Kidney epithelial cell (primary cell): Measurements from ENCODE around the gene MTR. TPM values are rescaled to one million over a fixed set of nuclear protein-coding genes. Genes with fewer than 3 reads are reported as not detected.

Experiments
- DNase-seq: peaks from one replicate; pipeline ENCODE4 v3.0.0-alpha.2; 2010; ENCODE audit warnings: low read depth
- H3K27me3 ChIP-seq: 2 replicates; pipeline ENCODE4 v1.6.0; 2011; ENCODE audit warnings: low read length; ENCODE audit not compliant: control insufficient read depth, insufficient read depth
- H3K36me3 ChIP-seq: 2 replicates; pipeline ENCODE4 v1.5.1; 2011; ENCODE audit warnings: low read length; ENCODE audit not compliant: control insufficient read depth, insufficient read depth
- H3K4me3 ChIP-seq: 2 replicates; pipeline ENCODE4 v1.5.1; 2011; ENCODE audit warnings: low read depth, mild to moderate bottlenecking, control low read depth, low read length
- CTCF ChIP-seq: IDR thresholded peaks from 2 replicates; pipeline ENCODE4 v1.5.1; 2011; ENCODE audit warnings: mild to moderate bottlenecking, moderate library complexity, low read length, control low read depth, inconsistent platforms; ENCODE audit not compliant: insufficient read depth, poor library complexity, severe bottlenecking
- total RNA-seq: library from RNA; depleted of rRNA; stranded (reverse); fragments of >200 nt; gene quantifications from 2 replicates; pipeline ENCODE4 v1.2.3, GENCODE V29; 2015

Gene MTR
- total RNA-seq, 1 donor from 2014 or later, result 23.3 TPM

- TF ChIP-seq CTCF, result no peak
- DNase-seq, result no peak
- H3K36me3 ChIP-seq, result no peaks in the 10 kb centered on the region
Observed at GRCh38 chr1:236808564-236809130, 13.6 kb downstream of the MTR start.

GRCh38 chr1:236809148-236809547 is 14.1 kb downstream of the MTR start:
- no peaks in the 10 kb centered on the region for H3K36me3 ChIP-seq
- TF ChIP-seq CTCF, result no peak
- no peaks in the 10 kb centered on the region for H3K27me3 ChIP-seq
- H3K4me3 ChIP-seq, result no peak overlapping the region
- DNase-seq, result no peak

More at GRCh38 chr1:236808564-236809130, 13.6 kb downstream of the MTR start:
- Histone ChIP-seq H3K27me3 (no peaks in the 10 kb centered on the region), H3K4me3 (no peak overlapping the region)

GRCh38 chr1:236810018-236810417 is 14.9 kb downstream of the MTR start:
- H3K36me3 ChIP-seq, result no peaks in the 10 kb centered on the region
- no peak for TF ChIP-seq CTCF
- H3K27me3 ChIP-seq, result no peaks in the 10 kb centered on the region
- no peak for DNase-seq
- no peak overlapping the region for H3K4me3 ChIP-seq

- H3K27me3 ChIP-seq, result no peaks in the 10 kb centered on the region
- DNase-seq, result no peak
- no peak for TF ChIP-seq CTCF
- H3K36me3 ChIP-seq, result no peaks in the 10 kb centered on the region
- no peak overlapping the region for H3K4me3 ChIP-seq
Observed at GRCh38 chr1:236812334-236813030, 17.4 kb downstream of the MTR start.

GRCh38 chr1:236815941-236816340 is 20.8 kb downstream of the MTR start:
- H3K36me3 ChIP-seq, result no peaks in the 10 kb centered on the region
- H3K27me3 ChIP-seq, result no peaks in the 10 kb centered on the region
- TF ChIP-seq CTCF, result no peak
- DNase-seq, result no peak
- no peak overlapping the region for H3K4me3 ChIP-seq

GRCh38 chr1:236819856-236820255 is 24.8 kb downstream of the MTR start:
- Histone ChIP-seq H3K27me3 (no peaks in the 10 kb centered on the region), H3K4me3 (no peak overlapping the region), H3K36me3 (no peaks in the 10 kb centered on the region)
- DNase-seq, result no peak
- no peak for TF ChIP-seq CTCF
